Hematopoietic multipotent progenitor cell treated with erythropoietin and hydrocortisone succinate and interleukin-3 and kit ligand, for 17 days (in vitro differentiated cells): Measurements from ENCODE around the gene ISM1.

Experiments used
- DNase-seq: peaks from one replicate; pipeline ENCODE4 v3.0.0-alpha.2; 2015; ENCODE audit warnings: low spot score

The ISM1 gene

GRCh38 chr20:13313201-13313600 is 92.1 kb downstream of the ISM1 start:
- no peak for DNase-seq

GRCh38 chr20:13317439-13317838 is 96.4 kb downstream of the ISM1 start:
- no peak for DNase-seq

GRCh38 chr20:13318871-13319521 is 97.9 kb downstream of the ISM1 start:
- DNase-seq = no peak

- DNase-seq = no peak
These were observed 99.6 kb downstream of the ISM1 start for GRCh38 chr20:13320702-13321101.

- DNase-seq = no peak
These were observed 100.3 kb downstream of the ISM1 start for GRCh38 chr20:13321416-13321815.

- no peak for DNase-seq
These were observed 101.1 kb downstream of the ISM1 start for GRCh38 chr20:13322198-13322597.

- no peak for DNase-seq
These were observed 101.5 kb downstream of the ISM1 start for GRCh38 chr20:13322621-13323020.

- no peak for DNase-seq
These were observed 104.0 kb downstream of the ISM1 start for GRCh38 chr20:13325033-13325432.

- no peak for DNase-seq
These were observed 104.8 kb downstream of the ISM1 start for GRCh38 chr20:13325796-13326340.

- no peak for DNase-seq
These were observed 110.5 kb downstream of the ISM1 start for GRCh38 chr20:13331536-13331935.

- DNase-seq = no peak
These were observed 112.0 kb downstream of the ISM1 start for GRCh38 chr20:13333036-13333435.

- DNase-seq = no peak
These were observed 112.7 kb downstream of the ISM1 start for GRCh38 chr20:13333793-13334192.

GRCh38 chr20:13336308-13337089 is 115.4 kb downstream of the ISM1 start:
- DNase-seq = no peak

- no peak for DNase-seq
These were observed 116.2 kb downstream of the ISM1 start for GRCh38 chr20:13337090-13337784.

GRCh38 chr20:13338097-13338661 is 117.1 kb downstream of the ISM1 start:
- no peak for DNase-seq

GRCh38 chr20:13338999-13339411 is 117.9 kb downstream of the ISM1 start:
- no peak for DNase-seq

GRCh38 chr20:13340088-13340487 is 119.0 kb downstream of the ISM1 start:
- DNase-seq = no peak

GRCh38 chr20:13341737-13342393 is 120.8 kb downstream of the ISM1 start:
- DNase-seq = no peak

GRCh38 chr20:13342469-13343242 is 121.6 kb downstream of the ISM1 start:
- no peak for DNase-seq

GRCh38 chr20:13344671-13345070 is 123.6 kb downstream of the ISM1 start:
- DNase-seq = no peak
